Hindlimb muscle (tissue), 1 donor: ENCODE data around the gene ITGA1. TPM values are rescaled to one million over a fixed set of nuclear protein-coding genes. Genes with fewer than 3 reads are reported as not detected.

Experiments
- DNase-seq: peaks from one replicate; pipeline ENCODE4 v3.0.0-alpha.2; 2013
- polyA plus RNA-seq: library from polyadenylated mRNA; unstranded; fragments of 120-200 nt; gene quantifications from one replicate; pipeline ENCODE4 v1.2.1, GENCODE V29; 2013; ENCODE audit not compliant: insufficient read length

ITGA1 gene
- polyA plus RNA-seq, 1 donor = 21.6 TPM

- no peak for DNase-seq
Measured at GRCh38 chr5:52869391-52869790, 81.7 kb downstream of the ITGA1 start.

GRCh38 chr5:52870448-52870847 is 82.7 kb downstream of the ITGA1 start:
- no peak for DNase-seq

DNA sequence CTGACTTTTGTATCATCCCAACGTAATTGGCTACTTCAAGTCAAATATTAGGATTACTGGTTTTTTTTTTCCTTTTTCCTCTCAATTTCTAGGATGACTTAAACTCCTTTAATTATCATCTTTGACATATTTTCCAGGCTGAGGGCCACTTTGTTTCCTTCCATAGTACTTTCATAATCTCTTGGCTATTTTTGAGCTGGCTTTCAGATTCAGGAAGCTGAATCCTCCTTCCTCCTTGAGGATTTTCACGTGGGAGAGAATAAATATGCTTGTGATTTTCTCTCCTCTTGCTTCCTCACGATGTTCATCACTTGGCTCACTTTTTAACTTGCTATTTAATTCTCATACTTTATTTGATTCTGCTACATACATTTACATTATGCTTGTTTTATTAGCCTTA is 88.1 kb downstream of the ITGA1 start:
- DNase-seq = peak; percentile 23

GRCh38 chr5:52876456-52876855 is 88.7 kb downstream of the ITGA1 start:
- DNase-seq = no peak

DNA sequence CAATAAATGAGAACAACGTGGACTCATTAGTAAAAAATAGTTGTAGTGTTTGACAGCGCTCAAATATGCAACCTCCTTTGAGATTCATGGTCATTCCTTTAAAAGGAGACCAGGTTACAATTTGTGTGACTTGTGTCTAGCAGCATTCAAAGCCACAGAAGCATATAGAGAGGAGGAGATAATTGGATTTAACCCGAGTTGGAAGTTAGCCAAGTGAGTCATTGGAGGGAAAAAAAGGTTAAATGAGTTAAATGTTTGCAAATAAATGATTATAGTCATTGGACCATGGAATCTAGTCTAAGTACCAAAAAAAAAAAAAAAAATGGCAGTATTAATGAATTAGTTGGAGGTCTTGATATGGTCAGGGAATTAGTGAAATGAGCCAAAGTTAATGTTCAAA is 90.9 kb downstream of the ITGA1 start:
- DNase-seq = no peak

DNA sequence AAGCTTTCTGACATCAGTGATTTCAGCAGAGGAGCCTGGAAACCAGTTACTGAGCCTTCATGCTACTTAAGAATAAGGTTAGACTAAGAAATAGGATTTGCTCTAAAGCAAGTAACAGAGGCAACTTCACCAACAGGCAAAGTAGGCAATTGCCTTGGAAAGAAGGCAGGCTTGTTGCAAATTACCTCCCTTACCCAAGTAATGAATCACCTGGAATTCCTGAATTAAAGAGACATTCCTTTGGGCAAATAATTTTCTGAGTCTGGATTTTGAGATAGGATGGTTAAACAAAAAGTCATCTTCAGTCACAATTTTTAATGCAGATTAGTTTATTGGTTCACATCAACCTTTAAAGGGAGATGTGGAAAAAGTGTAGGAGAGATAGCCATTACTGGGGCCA is 92.8 kb downstream of the ITGA1 start:
- DNase-seq = no peak

DNA sequence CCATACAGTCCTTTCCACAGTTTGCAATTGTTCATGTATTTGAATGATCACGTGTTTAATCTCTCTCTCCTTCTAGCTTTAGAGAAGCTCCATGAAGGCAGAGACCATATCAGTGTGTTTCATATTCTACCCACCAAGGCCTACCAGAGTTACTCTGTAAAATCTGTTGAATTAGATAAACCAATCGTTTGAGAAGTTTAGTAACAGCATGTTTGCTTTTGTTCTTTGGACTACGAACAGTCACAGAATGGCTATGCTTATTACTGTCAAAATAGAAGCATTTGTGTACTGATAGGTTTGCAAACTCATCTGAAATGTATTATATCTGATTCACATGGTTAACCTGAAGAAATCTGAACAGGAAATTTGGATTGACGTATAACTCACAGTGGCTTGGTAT is 93.8 kb downstream of the ITGA1 start:
- no peak for DNase-seq

DNA sequence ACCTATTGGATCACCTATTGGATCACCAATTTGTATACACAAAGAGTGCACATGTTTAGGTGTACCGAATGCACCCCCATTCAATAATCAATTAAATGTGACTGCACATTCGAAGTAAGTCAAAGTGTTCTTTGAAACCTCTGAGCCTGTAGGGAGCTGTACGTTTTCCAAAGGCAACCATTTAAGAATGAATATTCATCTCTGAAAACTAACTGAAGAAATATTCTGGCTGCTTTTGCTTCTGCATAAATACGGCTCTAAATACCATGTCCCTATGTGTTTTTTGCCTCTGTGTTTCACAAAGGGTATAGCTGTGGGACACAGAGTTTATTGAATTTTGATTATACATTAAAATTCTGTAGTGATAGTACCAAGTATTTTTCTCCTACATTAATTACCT is 95.4 kb downstream of the ITGA1 start:
- no peak for DNase-seq

DNA sequence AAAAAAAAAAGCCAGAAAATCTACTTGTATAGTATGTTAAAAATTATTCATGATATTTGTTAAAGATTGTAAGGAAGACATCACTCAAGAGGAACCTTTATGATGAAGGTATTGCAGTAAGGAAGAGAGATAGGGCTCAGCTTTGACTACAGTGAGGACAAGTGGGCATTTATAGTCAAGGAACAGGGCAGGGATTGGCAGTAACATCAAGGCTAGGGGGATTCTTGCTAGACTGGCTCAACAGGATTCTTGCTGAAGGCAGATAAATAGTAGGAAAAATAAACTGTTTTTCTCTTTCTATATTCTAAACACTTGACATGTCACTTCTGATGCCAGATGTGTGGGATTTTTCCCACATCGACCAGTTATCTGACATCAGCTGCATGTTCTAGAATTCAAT is 96.7 kb downstream of the ITGA1 start:
- no peak for DNase-seq

DNA sequence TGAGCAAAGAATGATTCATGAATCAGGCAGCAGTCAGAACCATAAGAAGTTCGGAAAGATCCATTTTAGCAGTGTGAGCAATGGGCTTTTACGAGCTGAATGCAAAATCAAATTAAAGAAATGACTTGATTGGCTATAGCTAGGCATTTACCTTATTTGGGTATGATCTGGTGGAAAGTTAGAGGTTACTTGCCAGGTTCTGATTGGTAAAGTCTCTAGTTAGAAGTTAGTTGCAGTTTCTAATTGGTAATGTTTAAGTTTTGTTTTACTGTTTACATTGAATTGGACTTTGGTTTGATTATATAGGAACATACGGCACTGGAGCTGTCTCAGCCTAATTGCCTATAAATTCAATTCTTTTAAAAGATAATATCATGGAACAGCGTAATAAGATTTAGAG is 97.9 kb downstream of the ITGA1 start:
- DNase-seq = no peak

DNA sequence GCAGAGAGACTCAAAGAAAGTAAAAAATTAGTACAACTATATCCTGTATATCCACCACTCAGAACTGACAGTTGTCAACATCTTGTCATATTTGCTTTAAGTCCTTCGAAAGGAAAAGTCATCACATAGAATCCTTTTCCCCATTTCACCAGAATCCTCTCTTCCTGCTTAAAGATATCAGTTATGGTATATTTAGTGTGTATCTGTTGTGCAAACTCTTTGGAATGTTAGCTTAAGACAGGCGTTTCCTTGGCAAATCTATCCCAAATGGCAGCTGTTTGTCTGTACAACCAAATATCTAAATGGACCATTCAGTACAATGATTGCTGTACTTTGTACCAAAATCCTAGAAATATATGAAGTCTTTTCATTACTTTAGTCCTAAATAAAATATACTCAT is 98.5 kb downstream of the ITGA1 start:
- no peak for DNase-seq

- DNase-seq = no peak
Measured at GRCh38 chr5:52887066-52887465, 99.3 kb downstream of the ITGA1 start.

DNA sequence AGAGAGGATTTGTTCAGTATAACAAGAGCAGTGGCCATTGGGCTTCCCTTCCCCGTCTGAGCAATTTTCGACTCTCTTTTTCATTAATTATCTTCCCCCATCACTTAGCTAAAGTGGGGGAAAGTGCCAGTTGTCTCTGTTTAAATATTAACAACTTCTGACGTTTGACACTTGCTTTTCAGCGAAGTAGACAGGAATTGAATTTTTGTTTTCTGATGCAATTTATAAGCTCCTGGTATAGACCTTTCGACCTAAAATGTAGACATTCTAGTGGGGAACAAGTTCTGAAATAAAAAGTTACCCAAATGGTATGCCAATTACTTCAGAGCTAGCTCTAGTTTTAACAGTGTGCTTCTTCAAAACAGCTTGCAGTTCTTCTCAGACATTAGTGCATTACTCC is 100.6 kb downstream of the ITGA1 start:
- DNase-seq = no peak

GRCh38 chr5:52892242-52892878 is 104.6 kb downstream of the ITGA1 start:
- no peak for DNase-seq

DNA sequence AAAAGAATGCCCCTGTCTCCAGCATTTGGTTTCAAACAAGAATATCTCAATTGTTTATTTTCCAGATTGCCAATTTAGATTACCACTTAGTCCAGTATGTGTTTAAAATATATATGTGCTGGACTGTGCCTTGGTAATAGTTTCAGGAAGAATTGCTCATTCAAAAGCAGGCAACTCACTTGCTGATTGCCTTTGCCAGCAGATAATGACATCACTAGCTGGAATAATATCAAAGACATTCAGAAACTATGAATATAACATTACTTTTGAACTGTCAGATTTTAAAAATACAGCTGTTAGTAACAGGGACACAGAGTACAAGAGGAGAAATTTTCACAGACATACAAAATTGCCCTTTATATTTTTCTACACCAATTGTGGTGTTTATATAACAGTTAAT is 105.4 kb downstream of the ITGA1 start:
- DNase-seq = no peak

- no peak for DNase-seq
Measured at GRCh38 chr5:52893863-52894262, 106.1 kb downstream of the ITGA1 start.

DNA sequence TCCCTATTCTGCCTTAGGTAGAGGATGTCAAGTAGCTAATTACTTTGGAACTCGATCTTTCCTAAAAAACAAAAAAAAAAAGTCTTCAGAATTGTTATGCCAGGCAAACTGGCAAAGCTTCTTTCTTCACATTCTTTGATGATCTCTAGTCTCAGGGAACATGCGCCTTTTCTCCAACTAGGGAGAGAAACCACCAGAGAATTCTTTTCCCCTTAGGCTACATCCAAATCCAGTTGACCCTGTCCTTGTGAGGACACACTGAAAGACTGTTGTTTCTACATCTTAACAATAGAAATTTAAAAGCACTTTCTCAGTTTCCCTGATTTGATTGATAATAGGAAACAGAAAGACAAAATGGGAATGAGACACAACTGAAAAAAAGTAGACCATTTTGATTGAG is 106.7 kb downstream of the ITGA1 start:
- no peak for DNase-seq

- DNase-seq = no peak
Measured at GRCh38 chr5:52895075-52895474, 107.4 kb downstream of the ITGA1 start.

- DNase-seq = no peak
Measured at GRCh38 chr5:52895572-52896413, 108.1 kb downstream of the ITGA1 start.

DNA sequence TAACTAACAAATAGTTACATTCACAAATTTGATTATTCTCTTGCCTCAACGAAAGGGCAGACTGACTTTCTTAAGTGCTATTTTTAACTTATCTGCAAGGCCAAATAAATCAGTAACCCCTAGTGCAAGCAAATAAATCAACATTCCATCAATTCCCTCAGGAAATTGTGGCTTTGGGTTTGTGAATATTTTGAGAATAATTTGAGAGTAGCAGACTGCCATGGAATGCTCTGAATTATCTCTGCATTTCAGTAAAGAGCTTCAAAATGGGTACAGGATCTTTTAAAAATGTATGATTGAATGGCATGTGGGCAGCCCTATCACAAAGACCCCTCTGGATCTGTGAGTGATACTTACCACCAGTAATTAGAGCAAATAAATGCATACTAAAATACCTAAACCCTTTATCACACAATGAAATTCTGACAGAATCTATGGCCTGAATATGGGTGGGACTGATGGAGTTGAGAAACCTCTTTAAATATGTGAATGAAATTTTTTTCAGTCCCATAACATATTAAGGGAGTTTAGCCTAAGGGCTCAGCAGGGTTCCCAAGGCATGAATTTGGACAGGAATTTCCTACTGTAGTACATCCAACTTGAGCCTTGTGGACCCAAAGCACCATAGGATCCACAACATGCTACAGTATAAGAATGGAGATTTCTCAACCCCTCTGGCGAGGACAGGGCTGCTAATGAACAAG is 109.0 kb downstream of the ITGA1 start:
- DNase-seq = no peak

GRCh38 chr5:52897238-52897614 is 109.5 kb downstream of the ITGA1 start:
- no peak for DNase-seq

GRCh38 chr5:52898961-52899680 is 111.4 kb downstream of the ITGA1 start:
- DNase-seq = no peak

DNA sequence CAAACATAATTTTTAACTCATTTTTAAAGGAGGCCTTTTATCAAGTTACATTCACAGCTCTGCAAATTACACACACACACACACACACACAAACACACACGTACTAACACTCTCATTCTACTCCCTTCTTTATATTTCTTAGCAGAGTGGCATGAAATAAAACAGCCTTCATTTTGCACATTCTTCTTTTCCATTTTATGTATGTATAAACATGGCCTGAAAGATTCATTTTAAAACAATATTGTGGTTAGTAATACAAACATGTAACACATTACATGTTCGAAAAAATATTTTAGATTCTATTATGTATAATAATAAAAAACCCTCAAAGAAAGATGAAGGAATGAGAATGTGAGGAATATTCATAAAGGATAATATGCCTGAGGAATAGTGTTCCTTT is 115.4 kb downstream of the ITGA1 start:
- DNase-seq = no peak
